Effector CD8-positive, alpha-beta T cell (primary cell): ENCODE measurements around the gene KRT85.
"Not testable (repeated sequence)": the region's sequence is repeated elsewhere in the genome, so short reads cannot be mapped to it uniquely, and the experiment has no call there.

Experiments used
- DNase-seq: peaks from one replicate; lab custom pipeline; 2025; lab: John Stamatoyannopoulos, UW

The KRT85 gene

DNA sequence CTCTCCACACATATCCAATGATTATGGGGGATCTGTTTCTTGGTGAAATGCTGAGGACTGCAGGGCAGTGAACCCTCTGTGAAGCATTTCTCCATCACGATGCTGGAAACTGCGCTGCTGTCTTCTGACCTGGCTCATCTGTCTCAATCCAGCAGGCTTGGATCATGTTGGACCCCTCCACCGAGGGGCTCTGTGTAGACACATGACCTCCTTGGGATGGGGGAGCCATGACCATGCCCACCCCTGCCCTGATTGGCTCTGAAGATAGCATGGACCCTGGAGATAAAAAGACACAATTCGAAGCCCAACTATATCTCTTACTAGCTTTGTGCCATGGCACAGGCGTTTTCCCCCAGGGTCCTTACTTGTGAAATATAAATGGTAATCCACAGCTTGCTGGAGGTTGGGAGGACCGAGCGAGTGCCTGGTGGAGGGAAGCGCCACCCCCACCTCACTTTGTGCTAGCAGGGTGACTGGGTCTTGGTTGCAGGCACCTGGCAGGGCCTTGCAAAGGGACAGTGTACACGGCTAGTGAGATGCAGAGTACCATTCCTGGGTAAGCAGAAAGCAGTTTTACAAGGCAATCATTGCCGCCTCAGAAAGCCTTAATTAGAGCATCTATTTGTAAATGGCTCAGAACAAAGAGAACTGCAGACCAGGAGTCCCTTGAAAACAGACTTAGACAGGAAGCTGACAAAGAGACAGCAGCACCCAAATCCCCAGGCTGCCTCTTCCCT, 43.7 kb downstream of the KRT85 start:
- DNase-seq, result no peak

DNA sequence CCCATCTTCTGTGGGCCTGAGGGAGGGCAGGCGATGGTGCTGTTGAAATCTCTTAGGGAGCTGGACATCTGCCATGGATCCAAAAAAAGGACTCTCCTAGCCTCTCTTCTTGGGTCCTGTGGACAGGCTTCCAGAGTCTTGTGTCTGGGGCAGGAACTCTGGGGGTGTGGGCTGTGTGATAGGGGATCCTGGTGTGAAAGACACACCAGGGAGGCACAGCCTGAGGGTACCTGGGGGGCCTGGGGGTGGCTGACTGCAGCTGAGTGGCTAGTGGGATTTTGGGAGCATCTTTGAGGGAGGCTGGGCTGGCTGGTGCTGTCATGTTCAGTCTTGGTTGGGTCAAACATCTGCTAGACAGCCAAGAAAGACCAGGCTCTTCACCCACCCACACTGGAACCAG, 44.3 kb downstream of the KRT85 start:
- no peak for DNase-seq

DNA sequence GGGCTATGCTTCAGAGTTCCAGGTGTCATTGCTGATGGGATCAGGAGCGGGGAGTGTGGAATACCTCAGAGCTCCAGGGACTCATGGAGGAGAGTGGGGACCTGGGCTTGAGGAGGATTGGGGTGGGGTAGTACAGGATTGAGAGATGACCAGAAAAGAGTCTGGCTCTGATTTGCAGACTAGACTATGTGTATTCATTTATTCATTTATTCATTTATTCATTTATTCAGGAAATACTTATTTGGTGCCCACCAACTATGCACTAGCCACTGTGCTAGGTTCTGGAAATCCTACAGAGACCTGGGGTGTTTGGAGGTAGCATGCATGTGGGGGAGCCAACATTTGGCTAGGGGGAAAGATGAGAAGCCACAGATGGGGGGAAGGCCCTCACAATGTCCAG, 45.2 kb downstream of the KRT85 start:
- no peak for DNase-seq

DNA sequence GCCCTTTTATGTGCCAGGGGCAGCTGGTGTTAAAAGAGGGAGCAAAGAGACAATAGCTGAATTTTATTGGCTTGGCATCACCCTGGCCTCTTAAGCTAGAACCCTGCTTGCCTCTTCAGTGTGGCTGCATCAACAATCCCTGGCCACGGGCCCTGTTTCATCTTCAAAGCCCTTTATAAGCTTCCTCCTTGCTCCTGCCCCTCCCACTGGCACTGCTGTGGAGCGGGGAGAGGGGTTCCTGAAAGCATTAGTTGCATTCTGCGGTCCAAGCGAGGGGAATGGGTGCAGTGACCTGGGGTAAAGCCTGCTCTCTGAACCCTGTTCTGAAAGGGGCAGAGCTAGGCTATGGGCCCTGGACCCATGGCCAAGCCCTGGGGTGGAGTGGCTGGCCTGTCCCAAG, 45.9 kb downstream of the KRT85 start:
- DNase-seq, result no peak

DNA sequence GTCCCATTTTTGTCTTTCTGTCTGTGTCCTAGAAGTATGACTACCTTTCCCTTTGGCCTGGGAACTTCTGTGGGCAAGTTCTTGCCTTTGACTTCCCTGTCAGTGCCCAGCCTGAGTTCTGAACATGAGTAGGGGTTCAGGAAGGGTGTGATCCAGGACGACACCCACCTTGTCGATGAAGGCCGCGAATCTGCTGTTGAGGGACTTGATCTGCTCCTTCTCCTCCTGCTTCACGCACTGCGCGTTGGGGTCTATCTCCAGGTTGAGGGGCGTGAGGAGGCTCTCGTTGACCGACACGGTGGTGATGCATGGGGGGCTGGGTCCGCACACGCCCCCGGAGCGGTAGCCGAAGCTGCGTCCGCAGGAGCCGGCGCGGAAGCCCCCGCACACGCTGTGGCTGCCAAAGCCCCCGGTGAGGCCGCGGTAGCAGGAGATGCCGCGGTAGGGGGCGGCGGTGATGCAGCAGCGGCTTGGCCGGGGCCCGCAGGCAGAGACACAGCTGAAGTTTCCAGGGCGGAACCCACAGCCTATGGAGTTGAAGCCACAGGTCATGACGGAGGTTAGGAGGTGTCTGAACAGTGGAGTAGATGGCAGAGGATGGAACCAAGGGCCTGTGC, 46.4 kb downstream of the KRT85 start, which contains the start of gene KRT83:
Gene KRT83, minus strand, starts transcription at position 615 of the 617 bp plus-strand sequence. Its CDS starts 63 bp downstream, at position 552.
- no peak for DNase-seq

DNA sequence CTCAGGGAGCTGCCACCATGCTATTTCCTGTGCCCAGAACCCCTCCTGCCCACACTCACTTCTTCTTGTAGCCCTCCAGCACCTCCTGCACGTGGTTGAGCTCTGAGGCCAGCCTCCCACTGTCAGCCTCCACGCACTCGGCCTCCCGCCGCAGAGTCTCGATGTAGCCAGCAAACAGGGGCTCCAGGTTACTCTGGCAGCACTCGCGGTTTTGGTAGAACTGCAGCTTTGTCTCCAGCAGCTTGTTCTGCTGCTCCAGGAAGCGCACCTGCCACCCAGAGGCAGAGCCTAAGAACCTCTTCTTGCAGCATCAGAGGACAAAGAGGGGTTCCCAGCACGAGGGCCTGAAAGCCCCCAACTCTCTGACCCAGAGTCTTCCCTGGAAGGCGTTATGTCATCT, 48.2 kb downstream of the KRT85 start:
- no peak for DNase-seq

DNA sequence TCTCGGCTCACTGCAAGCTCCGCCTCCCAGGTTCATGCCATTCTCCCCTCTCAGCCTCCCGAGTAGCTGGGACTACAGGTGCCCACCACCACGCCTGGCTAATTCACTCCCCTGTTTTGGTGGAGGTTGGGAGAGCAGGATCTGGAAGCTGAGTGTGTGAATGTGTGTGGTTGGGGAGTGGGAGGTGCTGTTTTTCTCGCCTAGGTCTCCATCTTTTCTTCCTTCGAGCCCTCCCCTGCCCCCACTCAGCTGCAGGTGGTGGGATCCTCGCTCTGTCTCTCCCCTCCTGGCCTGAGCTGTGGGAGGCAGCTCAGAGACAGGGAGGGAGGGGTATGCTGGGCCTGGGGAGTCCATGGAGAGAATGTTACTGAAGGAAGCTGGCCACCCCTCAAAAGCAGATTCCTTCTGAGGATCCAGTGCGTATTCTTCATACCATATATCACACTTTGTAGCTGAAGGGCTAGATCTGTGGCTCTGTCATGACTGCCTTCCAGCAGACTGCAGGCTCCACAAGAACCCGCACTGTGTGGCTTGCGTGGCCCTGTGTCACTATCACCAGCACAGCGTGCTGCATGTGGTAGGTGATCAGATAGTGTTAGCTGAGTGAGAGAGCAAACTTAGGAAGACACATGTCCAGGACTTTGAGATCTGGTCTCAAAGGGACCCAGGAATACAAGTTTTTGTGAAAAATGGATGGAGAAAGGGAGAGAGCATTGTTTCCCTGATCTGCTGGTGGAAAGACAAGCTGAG, 48.9 kb downstream of the KRT85 start:
- DNase-seq, result no peak

DNA sequence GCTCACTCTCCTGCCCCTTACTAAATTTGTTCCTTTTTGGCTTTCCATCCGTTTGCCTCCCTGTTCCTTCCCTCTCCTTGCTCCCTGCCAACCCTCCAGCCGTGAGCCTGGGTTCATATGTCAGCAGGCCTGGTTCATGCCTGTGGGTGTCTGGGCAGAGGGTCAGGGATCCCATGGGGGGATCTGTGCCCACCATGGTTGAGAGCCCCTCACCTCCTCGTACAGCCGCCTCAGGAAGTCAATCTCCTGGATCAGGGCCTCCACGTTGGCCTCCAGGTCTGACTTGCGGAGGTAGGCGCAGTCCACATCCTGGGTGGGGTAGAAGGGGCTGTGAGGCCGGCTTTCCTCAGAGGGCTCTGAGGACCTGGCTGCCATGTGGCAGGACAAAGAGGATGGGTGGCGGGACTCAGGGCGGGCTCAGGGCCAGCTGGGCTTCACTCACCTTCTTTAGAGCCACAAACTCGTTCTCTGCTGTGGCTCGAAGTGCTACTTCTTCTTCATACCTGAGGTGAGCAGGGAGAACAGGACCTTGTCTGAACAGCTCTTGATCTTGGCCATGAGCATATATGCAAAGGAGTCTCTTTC, 49.7 kb downstream of the KRT85 start:
- no peak for DNase-seq

DNA sequence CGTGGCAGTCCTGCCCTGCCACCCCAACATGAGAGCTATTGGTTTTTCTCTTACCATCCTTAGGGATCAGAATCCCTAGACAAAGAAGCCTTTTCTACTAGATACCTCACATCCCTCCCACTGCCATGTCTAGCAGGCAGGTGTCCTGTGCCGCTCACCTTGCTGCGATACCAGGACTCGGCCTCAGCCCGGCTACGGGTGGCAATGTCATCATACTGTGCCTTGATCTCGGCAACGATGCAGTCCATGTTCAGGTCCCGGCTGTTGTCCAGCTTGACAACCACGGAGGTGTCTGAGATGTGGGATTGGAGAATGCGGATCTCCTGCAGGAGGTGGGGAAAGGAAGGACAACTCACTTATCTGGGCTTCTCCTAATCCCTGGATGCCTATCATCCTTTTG, 50.6 kb downstream of the KRT85 start:
- no peak for DNase-seq

DNA sequence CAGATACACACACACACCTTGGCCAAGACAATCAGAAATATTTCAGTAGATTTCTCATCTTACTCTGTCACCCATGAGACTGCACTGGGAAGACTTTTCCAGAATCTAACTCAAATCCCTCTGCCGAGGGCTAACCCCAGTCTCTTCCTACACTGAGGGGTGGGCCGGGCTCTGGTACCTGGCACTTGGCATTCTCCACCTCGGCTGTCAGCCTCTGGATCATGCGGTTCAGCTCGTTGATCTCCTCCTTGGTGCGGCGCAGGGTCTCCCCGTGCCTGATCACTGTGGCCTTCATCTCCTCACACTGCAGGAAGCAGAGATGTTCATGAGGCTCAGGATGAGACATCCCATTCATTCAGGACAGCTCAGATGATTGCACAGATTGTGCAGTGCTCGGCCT, 51.0 kb downstream of the KRT85 start:
- no peak for DNase-seq

DNA sequence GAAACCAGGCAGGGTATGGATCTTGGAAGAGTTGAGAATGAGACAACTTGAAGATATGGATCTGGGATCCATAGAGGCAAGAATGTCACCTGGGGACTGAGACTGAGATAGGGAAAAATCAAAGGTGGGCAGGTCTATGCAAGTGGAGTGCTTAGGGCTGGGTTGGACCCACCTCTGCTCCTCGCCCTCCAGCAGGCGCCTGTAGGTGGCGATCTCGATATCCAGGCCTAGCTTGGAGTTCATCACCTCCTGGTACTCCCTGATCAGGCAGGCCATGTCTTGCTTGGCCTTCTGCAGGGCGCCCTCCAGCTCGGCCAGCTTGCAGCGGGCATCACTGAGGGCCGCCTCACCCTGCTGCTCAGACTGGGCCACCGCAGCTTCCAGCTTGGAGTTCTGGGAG, 51.6 kb downstream of the KRT85 start:
- not testable (repeated sequence) for DNase-seq

DNA sequence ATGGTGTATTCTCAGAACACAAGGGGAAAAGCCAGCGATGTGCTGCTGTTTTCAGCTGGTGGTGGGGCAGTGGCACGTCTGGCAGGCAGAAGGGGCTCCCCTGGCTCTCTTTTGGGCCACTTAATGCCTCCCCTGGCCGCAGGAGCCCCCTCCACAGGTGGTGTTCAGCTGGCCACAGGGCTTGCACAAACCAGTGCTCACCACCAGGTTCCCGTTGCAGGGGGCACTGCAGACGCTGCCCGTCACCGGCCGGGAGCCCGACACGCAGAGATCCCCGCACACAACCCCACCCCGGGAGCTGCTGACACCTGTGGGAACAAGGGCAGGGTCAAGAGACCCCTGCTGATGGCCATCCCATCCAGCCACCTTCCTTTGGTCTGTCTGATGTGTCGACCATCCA, 52.8 kb downstream of the KRT85 start:
- no peak for DNase-seq

DNA sequence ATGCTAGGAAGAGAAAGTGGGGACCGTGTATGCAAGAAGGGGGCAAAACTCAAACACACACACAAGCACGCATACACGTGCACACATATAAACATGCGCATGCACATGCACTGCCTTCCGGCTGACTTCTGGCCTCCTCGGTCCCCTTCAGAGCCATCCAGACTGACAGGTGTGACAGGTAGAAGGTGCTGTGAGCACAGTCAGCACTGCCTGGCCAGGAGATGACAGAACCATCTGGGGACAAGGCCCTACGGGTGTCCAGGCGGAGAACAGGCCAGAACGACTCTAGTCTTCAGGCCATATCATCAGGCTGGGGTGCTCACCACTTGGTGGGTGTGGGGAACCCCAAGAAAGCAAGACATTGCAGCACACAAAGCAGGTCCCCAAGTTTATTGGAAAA, 53.4 kb downstream of the KRT85 start:
- no peak for DNase-seq

DNA sequence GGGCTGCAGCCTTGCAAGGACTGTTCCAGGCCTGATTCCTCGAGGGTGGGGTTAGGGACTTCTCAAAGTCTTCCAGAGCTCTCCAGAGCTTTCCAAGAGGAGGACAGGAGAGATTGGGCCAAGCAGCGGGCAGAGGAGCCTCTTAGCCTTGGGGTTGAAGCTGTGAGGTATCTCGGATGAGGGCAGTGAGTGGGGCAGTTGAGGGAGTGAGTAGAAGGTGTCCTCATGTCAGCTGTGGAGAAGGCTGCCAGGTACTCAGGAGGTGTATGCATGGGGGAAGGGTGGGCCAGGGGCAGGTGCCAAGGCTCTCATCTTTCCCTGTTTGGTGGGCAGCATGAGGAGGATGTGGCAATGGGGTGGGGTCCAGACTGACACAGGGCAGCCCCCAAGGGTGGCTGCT, 53.8 kb downstream of the KRT85 start:
- DNase-seq, result no peak

DNA sequence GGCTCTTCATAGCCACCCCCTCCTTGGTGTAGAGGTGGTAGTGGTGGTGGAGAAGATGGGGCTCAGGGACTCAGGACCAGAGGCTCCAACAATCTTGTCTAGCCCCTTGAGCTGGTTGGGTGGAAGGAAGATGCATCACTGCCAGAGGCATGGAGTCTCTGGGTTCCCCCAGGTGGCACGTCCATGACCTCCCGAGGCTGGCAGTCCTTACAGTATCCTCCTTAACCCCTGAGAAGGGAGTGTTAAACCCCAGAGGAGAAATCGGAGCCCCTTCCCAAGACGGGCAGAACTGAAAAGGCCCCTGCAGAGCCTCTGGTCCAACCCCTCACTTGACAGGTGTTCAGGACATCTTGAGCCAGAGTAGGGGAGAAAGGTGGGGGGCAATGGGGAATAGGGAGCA, 55.2 kb downstream of the KRT85 start:
- no peak for DNase-seq

DNA sequence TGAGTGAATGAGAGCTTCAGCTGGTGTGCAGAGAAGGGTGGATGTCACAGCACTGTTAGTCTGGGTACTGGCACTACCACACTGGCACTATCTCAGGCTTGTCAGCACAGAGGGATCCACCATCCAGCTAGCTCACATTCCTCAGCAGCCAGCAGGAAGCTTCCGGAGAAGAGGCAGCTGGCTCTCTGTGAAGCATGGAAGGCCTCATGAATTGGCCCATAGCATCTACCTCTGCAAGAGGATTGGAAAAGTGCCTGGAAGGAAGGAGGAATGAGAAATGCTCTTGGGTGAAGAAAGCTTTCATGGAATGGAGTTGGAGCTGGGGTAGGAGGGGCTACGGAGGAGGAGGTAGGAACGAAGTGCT, 56.0 kb downstream of the KRT85 start:
- DNase-seq, result no peak

DNA sequence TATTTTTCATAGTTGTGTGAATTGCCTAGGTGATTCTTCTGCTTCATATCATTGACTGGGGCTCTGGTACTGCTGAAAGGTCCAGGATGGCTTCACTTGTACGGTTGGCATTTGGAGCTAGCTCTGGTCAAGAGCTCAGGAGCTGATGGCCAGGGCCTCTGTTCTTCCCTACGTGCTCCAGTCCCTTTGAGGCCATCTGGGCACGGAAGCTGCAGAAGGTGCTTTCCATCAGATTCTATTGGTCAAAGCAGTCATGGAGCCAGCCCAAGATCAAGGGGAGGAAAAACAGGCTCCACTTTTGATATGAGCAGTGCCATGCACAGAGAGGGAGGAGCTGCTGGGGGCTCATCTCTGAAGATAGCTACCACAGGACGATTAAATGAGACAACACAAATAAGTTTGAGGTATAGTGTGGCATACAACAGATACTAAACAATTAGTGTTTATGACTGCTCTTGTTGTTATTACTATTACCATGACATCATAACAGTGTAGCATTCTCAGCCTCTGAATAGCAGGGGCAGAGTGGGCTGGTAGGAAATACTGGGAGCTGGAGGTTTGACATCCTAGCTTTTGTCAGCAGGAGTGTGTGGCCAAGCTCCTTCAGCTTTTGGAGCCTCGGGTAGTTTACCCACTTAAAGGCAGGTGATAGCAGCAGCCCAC, 56.5 kb downstream of the KRT85 start:
- DNase-seq, result no peak
